GM12878 (cell line): ENCODE measurements around the gene LHB.
"Not testable (repeated sequence)": the region's sequence is repeated elsewhere in the genome, so short reads cannot be mapped to it uniquely, and the experiment has no call there.

ENCODE experiments used
- BACH1 ChIP-seq: fragments of 450-650 bp; IDR thresholded peaks from 2 replicates; pipeline ENCODE4 v1.6.1; 2017; ENCODE audit warnings: mild to moderate bottlenecking, borderline replicate concordance
- EGR1 ChIP-seq, 2 experiments: IDR thresholded peaks; 1 replicate in 1 of 2; 2 replicates in 1 of 2; pipeline ENCODE4 v1.6.1; 2011 to 2012; ENCODE audit warnings: low read depth in 2 of 2, low read length in 2 of 2, borderline replicate concordance in 1 of 2, mild to moderate bottlenecking in 1 of 2, moderate library complexity in 1 of 2
- EZH2 ChIP-seq: IDR thresholded peaks from 2 replicates; pipeline ENCODE4 v1.6.1; 2012; ENCODE audit warnings: low read depth, mild to moderate bottlenecking, control low read depth, inconsistent platforms, low read length, borderline replicate concordance; ENCODE audit not compliant: control insufficient read depth
- MYB ChIP-seq: fragments of 150-350 bp; IDR thresholded peaks from 2 replicates; pipeline ENCODE4 v1.6.1; 2014; ENCODE audit warnings: mild to moderate bottlenecking, low read depth, low read length, borderline replicate concordance
- POLR2A ChIP-seq: IDR thresholded peaks from 2 replicates; pipeline ENCODE4 v1.6.1; 2011; ENCODE audit warnings: low read depth, mild to moderate bottlenecking, low read length
- POLR2AphosphoS2 ChIP-seq: IDR thresholded peaks from 2 replicates; pipeline ENCODE4 v1.6.1; 2011; ENCODE audit warnings: low read depth, mild to moderate bottlenecking, low read length, improper control_type of control experiment, moderate library complexity
- POLR2AphosphoS5 ChIP-seq: IDR thresholded peaks from 2 replicates; pipeline ENCODE4 v1.6.1; 2011; ENCODE audit warnings: mild to moderate bottlenecking, low read length, inconsistent platforms
- RAD21 ChIP-seq: IDR thresholded peaks from 2 replicates; pipeline ENCODE4 v1.6.1; 2011; ENCODE audit warnings: mild to moderate bottlenecking, low read depth, low read length, moderate library complexity; ENCODE audit not compliant: insufficient read depth
- YY1 ChIP-seq: IDR thresholded peaks from 2 replicates; pipeline ENCODE4 v1.6.1; 2011; ENCODE audit warnings: low read depth, mild to moderate bottlenecking, low read length
- TF ChIP-seq, protein P1 (sequence below), 3 experiments: IDR thresholded peaks in 2 of 3; conservative IDR thresholded peaks in 1 of 3; 2 replicates each; pipeline ENCODE4 v1.5.1; 2011; ENCODE audit warnings: low read depth in 3 of 3, low read length in 3 of 3, mild to moderate bottlenecking in 3 of 3, control low read depth in 2 of 3, moderate library complexity in 2 of 3, inconsistent platforms in 1 of 3, mixed read lengths in 1 of 3; ENCODE audit not compliant: control insufficient read depth in 2 of 3, insufficient read depth in 1 of 3; ENCODE audit errors: extremely low read depth in 1 of 3

DNA sequence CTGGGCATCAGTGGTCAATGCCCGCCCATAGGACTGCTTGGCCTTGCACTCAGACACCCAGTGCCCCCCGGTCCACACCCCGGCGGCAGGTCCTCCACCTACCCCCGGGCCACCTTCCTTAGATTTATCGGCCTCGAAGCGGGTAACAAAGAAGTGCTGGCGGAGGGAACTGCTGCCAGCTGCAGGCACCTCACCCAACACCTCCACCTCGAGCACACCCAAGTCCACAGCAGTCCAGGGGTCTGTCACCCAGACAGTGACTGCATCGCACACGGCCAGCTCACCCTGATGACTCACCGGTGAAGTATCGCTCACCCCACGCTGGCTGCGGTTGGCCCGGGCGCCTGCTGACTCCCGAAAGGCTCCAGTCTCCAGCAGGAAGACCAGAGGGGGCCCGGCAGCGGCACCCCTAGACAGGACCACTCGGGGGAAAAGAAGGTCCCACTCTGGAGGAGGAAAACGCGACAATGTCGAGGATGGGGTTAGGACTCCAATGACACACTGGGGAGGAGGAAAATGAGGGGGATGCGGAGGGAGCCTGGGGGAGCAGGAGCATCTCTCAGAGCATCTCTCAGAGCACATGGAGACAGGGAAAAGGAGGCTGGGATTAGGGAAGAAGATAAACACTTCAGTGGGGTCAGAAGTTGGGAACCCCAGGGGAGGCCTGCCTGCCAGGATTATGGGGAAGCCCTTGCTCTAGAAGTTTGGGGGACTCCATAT, 21.8 kb upstream of the LHB start:
- not testable (repeated sequence) for TF ChIP-seq POLR2AphosphoS2; RAD21; EGR1 (IDR thresholded peaks at IDR 0.05; ENCODE audit: borderline replicate concordance in 1 of 2, low read depth in 2 of 2, low read length in 2 of 2); MYB; YY1; POLR2AphosphoS5; POLR2A; BACH1; EZH2
- TF ChIP-seq, protein P1, sequence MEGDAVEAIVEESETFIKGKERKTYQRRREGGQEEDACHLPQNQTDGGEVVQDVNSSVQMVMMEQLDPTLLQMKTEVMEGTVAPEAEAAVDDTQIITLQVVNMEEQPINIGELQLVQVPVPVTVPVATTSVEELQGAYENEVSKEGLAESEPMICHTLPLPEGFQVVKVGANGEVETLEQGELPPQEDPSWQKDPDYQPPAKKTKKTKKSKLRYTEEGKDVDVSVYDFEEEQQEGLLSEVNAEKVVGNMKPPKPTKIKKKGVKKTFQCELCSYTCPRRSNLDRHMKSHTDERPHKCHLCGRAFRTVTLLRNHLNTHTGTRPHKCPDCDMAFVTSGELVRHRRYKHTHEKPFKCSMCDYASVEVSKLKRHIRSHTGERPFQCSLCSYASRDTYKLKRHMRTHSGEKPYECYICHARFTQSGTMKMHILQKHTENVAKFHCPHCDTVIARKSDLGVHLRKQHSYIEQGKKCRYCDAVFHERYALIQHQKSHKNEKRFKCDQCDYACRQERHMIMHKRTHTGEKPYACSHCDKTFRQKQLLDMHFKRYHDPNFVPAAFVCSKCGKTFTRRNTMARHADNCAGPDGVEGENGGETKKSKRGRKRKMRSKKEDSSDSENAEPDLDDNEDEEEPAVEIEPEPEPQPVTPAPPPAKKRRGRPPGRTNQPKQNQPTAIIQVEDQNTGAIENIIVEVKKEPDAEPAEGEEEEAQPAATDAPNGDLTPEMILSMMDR (IDR thresholded peaks at IDR 0.05 in 2 of 3, conservative IDR thresholded peaks at IDR 0.05 in 1 of 3; ENCODE audit: control insufficient read depth in 2 of 3, extremely low read depth in 1 of 3, insufficient read depth in 1 of 3, low read depth in 3 of 3, low read length in 3 of 3) = not testable (repeated sequence)
